Dedifferentiated amniotic fluid mesenchymal stem cell (primary cell): ENCODE measurements around the gene LGALS16.
"Not testable (repeated sequence)": the region's sequence is repeated elsewhere in the genome, so short reads cannot be mapped to it uniquely, and the experiment has no call there.

Source experiments
- DNase-seq: peaks from one replicate; pipeline ENCODE4 v3.0.0-alpha.2; 2016; ENCODE audit errors: extremely low spot score

LGALS16 gene

DNA sequence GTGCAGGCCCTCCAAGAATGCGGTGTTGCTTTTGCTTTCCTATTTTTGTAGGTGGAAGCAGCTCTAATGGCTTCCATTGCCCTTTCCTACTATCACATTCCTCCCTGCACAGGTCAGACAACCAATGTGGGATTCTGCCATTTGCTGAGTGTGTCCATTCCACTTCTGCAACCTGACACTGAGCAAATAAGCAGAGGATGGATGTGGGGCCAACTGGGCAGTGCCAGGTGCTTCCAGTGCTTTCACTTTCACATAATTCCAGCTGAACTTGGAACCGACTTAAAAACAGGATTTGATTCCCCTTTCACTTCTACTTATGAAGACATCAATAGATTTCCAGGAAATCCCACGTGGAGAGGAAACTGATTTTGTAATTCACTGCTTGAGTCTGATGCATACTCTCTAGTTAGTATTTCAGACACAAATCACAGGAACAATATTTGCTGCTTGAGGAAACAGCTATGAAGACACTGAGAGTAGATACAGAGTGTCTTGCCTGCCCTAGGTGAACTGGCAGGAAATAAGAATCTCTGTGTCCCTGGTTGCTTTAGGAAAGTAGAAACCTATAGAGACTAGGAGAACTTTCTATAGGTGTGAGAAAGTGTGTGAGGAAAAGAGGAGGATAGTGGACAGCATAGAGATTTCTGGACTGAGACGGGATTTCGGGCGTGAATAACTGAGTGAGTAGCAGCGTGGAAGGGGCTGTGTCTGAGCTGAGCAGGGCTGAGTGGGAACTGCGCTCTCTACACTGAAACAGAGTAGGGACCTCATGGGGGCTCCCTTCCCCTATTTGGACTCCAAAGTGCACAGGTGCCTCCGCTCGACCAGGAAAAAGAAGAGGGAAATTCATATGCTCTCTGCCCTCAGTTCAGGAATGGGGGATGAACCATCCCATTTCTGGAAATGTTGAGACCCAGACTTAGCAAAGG is 22.5 kb downstream of the LGALS16 start:
- no peak for DNase-seq

DNA sequence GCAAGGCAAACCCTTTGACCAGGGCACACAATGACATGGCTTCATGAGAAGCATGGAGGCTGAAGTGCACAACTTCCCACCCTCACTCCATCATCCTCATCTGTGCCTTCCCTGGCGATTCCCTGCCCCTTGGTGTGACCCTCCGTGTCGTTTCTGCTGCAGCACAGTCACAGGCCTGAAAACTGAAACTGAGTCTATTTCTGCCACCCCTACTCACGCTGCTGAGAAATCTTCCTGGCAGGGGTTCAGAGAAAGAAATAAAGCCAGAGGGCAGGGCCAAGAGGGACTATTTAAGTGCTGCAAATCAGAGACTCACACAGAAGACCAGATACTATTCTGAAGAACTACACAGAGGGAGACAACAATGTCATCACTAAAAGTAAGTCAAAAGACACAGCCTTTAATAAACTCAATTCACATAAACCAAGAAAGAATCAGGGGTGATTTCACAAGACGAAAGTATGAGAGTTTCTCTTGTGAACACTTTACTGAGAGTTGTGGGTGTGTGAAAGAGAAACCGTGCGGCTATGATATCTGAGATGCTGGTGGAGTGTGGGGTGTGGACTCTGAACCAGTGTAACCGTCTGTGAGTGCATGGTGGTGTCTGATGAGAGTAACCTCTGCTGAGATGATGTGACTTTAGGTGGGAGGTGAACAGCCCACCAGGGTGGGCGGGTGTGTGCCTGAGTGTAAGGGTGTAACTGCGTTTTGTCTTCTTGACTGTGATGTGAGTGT is 23.5 kb downstream of the LGALS16 start:
- no peak for DNase-seq

DNA sequence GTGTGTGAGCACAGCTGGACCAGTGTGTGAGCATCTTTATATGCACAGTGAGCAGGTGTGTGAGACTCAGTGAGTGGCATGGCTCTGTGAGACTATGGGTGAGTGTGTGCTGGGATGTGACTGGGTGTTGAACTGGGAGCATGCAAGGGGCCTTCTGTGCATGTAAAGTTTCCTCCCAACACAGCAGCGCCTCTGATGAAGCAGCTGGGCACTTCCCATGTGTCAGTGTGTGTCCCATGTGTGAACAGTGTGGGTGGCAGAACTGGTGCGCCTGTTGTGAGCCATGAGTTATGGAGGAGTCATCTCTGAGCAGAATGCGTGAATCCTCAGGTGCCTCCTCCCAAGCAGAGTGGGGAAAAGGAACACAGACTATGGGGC is 24.1 kb downstream of the LGALS16 start:
- DNase-seq: no peak

DNA sequence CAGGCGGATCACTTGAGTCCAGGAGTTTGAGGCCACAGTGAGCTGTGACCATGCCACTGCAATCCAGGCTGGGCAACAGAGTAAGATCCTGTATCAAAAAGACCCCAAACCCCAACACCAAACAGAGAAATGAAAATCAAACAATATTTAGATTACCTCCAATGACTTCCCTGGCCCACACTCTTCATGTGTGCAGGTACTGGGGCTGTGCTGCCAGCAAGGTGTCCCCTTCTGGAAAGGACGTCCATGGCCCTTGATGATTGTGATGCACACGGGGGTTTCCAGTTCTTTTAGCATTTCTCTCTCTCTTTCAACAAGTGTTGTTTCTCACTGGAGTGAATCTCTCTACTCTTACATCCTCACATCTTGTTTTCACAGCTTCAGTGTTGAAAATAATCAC is 24.9 kb downstream of the LGALS16 start:
- no peak for DNase-seq

DNA sequence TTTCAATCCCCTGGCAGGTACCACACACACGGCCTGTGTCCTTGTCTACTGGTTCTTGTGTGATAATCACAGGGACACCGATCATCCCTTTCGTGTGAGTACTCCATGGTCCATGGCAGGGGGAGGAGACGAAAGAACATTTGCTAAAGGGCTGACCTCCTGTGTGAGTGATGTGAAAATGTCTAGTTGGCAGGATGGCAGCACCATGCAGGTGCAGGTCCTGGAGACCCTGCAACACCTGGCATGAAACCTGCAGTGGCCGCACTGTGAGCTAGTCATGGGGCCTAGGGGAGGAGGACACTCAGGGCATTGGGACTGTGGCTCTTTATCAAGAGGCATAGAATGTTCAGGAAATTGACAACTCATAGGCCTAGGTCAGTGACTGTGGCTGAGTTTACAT is 25.7 kb downstream of the LGALS16 start:
- no peak for DNase-seq

DNA sequence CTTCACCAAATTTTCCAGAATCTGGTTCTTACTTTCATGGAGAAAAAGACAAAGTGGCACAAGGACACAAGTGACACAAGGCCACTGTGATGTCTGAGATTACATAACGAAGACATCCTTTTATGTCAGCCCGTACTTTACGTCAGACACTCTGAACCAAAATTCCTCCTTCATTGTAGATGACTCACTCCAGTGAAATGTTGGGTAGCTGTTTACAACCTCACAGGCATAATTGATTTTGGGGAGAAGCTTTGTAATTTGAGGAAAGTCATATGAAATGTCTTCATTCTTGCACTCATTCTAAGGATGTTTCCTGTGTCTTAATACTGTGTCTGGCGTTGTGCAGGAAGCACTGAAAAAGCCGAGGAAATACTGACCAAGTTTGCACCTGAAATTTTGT is 28.6 kb downstream of the LGALS16 start:
- no peak for DNase-seq

DNA sequence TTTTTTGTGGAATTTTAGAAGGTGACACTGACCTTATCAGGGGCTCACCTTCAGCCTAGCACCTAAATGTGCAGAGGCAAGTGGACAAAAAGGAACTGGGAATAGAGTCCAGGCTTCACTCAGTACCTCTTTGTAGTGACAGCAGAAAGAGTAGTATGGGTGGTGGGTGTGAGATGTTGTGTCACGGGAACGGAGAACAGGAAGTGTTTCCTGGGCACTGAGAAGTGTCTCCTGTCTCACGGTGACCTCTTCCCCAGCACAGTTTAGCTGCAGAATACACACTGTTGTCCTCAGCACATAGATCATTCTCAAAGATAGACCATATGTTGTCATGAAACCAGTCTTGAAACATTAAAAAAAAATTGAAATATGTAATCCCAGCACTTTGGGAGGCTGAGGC is 31.0 kb downstream of the LGALS16 start:
- DNase-seq: no peak

DNA sequence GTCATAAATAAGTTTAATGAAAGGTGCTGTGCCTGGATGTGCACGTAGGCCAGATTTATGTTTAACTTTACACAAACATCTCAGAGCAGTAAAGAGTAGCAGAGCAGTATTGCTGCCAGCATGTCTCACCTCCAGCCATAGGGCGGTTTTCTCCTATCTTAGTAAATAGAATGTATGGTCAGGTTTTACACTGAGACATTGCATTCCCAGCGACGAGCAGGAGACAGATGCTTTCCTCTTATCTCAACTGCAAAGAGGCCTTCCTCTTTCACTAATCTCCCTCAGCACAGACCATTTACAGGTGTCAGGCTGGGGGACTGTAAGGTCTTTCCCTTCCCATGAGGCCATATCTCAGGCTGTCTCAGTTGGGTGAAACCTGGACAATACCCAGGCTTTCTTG is 32.9 kb downstream of the LGALS16 start:
- DNase-seq: not testable (repeated sequence)

DNA sequence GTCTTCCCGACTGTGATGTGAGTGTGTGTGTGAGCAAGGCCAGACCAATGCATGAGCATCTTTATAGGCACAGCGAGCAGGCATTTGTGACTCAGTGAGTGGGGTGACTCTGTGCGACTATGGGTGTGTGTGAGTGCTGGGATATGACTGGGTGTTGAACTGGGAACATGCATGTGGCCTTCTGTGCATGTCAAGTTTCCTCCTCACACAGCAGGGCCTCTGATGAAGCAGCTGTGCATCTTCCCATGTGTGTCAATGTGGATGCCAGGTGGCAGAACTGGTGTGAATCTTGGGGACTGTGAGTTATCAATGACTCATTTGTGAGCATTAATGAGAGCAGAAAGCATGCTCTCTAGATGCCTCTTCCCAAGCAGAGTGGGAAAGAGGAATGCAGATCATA is 36.5 kb downstream of the LGALS16 start:
- DNase-seq: no peak

DNA sequence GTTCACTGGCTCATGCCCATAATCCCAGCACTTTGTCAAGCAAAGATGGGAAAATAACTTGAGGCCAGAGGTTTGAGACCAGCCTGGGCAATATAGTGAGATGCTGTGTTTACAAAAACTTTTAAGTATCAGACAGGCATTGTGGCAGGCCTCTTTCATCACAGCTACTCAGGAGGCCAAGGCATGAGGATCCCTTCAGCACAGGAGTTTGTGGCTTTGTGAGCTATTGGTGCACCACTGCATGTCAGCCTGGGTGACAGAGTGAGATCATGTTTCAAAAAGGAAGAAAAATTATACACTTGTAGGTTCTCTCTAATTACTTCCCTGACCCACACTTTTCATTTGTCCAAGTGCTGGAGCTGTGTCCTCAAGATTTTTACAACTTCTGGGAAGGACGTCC is 37.1 kb downstream of the LGALS16 start:
- no peak for DNase-seq

DNA sequence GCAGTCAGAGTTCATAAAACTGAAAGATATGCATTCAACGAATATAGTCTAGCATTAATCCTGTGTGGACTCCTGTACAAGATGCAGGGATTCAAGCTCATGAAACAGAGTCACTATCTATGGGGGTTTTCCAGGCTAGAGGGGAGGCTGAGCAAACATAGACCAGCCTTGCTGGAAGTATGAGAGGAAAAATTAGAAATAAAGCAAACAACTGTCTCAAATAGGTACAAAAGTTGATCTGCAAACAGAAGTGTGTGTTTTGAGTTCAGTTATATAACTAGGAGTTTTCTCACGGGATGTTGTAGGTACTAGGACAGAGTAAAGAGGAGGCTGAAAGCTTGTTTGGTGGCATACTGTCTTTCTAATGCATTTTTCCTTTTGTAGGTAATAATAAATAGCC is 40.0 kb downstream of the LGALS16 start:
- DNase-seq: no peak

DNA sequence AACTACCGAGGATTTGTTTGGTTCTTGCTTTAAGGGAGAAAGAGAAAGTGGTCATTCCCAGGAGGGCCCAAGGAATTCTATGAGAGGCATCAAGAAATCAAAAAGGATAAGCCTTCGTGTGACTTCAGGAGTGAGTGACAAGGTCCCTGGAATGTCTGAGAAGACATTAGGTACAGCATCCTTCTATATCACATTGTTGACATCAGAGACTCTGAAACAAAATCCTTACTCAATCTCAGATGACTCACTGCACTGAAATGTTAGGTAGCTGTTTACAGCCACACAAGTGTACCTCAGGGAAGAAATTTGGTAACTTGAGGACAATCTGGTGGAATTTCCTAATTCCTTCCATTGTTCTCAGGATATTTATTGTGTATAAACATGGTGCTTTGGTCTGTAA is 40.7 kb downstream of the LGALS16 start:
- DNase-seq: no peak

DNA sequence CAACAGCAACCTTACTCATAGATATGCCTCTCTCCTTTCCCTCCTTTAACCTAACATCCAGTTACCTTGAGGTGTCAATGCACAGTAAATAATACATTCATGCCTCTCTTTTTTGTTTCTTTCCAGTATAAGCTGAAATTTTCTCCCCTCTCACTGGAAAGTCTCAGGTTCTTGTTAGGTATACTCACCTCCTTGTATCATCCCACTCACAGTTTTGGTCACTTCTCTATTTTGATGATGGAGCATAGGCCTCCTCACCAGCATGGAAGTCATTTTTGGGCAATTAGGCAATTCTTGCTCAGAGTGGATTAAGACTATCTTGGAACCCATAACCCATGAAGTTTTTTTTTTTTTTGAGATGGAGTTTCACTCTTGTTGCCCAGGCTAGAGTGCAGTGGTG is 42.8 kb downstream of the LGALS16 start:
- DNase-seq: no peak

DNA sequence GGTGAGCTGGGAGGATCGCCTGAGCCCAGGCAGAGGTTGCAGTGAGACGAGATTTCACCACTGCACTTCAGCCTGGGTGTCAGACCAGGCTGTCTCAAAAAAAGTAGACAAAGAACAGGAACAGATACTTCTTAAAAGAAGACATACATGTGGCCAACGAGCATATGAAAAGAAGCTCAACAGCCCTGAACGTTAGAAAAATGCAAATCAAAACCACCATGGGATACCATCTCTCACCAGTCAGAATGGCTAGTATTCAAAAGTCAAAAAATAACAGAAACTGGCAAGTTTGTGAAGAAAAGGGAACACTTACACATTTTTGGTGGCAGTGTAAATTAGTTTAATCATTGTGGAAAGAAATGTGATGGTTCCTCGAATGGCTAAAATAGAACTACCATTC is 45.6 kb downstream of the LGALS16 start:
- DNase-seq: no peak

DNA sequence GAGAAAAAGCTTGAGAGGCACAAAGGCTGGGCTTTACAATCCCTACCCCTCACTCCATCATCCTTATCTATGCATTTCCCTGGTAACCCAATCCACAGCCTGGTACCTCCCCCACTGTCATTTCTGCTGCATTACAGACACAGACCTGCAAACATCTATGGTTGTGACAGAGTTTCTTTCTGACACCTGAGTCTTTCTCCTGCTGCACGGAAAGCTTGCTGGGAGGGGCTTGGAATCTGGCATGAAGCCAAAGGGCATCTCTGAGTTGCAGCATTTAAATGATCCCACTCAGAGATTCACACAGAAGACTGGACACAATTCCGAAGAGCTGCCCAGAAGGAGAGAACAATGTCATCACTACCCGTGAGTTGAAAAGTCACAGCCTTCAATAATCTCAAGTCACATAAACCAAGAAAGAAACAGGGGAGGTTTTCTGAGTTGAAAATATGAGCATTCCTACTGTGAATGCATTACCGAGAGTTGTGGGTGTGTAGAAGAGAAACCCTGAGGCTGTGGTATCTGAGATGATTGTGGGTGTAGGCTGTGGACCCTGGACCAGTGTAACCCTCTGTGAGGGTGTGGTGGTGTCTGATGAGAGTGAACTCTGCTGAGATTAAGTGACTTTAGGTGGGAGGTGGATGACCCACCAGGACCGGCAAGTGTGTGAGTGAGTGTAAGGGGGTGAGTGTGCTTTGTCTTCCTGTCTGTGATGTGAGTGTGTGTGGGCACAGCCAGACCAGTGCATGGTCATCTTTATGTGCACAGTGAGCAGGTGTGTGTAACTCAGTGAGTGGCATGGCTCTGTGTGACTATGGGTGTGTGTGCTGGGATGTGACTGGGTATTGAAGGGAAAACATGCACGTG is 48.7 kb downstream of the LGALS16 start, which contains the start of gene LGALS14:
LGALS14 (plus strand) TSS at position 301 of the 864 bp plus-strand sequence; CDS start at position 349, 48 bp downstream.
- DNase-seq: no peak

DNA sequence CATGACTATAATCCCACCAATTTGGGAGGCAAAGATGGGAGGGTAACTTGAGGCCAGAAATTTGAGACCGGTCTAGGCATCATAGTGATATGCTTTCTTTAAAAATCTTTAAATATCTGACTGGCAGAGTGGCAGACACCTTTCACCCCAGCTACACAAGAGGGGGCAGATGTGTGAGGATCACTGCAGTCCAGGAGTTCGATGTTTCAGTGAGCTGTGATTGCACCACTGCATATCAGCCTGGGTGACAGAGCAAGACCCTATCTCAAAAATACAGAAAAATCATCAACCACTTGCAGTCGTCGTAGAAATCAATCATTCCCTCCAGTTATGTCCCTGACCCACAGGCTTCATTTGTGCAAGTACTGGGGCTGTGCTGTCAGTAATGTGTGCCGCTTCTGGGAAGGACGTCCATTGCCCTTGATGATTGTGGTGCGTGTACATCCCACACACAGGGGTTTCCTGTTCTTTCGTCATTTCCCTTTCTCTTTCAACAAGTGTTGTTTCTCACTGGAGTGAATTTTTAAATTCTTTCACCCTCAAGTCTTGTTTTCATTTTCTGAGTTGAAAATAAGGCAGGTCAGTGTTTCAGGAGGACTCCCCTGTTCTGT is 50.0 kb downstream of the LGALS16 start:
- DNase-seq: no peak

DNA sequence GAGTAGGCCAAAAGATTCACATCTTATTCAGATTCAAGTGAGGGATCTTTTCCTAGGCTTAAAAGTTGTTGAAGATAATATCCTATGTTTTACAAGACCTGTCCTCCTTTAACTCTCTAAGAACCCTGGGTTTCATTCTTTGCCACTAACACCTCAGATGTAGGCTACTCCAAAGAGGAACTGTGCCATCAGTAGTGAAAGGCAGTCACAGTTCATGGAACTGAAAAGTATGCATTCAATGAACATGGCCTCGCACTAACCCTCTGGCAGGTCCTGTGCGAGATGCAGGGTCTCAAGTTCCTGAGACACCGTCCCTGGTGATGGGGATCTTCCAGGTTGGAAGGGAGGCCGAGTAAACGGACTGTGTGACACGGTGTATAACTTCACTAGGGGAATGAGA is 52.9 kb downstream of the LGALS16 start:
- no peak for DNase-seq

DNA sequence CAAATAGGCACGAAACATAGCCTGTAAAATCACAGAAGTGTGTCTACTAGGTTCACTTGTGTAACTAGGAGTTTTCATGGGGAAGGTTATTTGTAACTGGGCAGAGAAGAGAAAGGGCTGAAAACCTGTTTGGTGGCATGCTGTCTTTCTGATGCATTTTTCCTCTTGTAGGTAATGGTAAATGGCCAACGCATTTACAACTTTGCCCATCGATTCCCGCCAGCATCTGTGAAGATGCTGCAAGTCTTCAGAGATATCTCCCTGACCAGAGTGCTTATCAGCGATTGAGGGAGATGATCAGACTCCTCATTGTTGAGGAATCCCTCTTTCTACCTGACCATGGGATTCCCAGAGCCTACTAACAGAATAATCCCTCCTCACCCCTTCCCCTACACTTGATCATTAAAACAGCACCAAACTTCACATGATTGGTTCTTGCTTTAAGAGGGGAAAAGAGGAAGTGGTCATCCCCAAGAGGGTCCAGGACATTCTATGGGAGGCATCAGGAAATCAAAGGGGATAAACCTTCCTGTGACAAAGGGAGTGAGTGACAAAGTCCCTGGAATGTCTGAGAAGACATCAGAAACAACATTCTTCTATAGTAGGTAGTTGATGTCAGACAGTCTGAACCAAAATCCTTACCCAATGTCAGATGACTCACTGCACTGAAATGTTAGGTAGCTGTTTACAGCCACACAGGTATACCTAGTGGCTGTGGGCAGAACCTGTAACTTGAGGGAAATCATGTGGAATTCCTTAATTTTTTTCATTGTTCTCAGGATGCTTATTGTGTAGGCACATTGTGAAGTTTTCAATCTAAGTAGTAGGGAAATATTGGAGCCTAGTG is 53.5 kb downstream of the LGALS16 start:
- no peak for DNase-seq
